ENCODE measurements around the gene TIMP2. TPM values are rescaled to one million over a fixed set of nuclear protein-coding genes. Genes with fewer than 3 reads are reported as not detected.

The TIMP2 gene
- total and polyA plus RNA-seq, 2 of the 13 experiments (the other 11 are each of a cell fraction or from before 2014, with no cell fraction given): 3.8 to 8.5 TPM

GRCh38 chr17:78885956-78886355 is 39.2 kb downstream of the TIMP2 start:
- ChIA-PET CTCF (ENCODE audit: low intra/inter-chr PET ratio, low total read pairs) (no interaction called here), POLR2A (interaction anchor here (3.1 kb wide), 1 partner anchor 20 kb away, joined by 18 read pairs; no protein-coding TSS in a partner anchor)
- Histone ChIP-seq H3K4me1 (ENCODE audit: insufficient read depth, low read length) (peaks cover 29% of the 10 kb centered on the region), H3K9ac (ENCODE audit: insufficient read depth, low read depth, low read length) (no peak overlapping the region), H3K4me2 (ENCODE audit: low read depth, low read length) (no peak overlapping the region), H3K9me3 (ENCODE audit: low read length) (no peaks in the 10 kb centered on the region), H3K27me3 (ENCODE audit: control insufficient read depth in 1 of 2, insufficient read depth in 2 of 2, low read length in 2 of 2) (no peaks in the 10 kb centered on the region), H3K27ac (ENCODE audit: extremely low read length, insufficient read depth, low read length) (no peak overlapping the region), H2AFZ (ENCODE audit: low read length) (no peak overlapping the region), H4K20me1 (ENCODE audit: insufficient read depth, low read length) (no peaks in the 10 kb centered on the region), H3K79me2 (ENCODE audit: insufficient read depth, low read length) (no peaks in the 10 kb centered on the region), H3K4me3 (replicated peaks in 1 of 3; ENCODE audit: insufficient read depth in 1 of 3, low read depth in 2 of 3, low read length in 3 of 3) (no peak overlapping the region), H3K36me3 (replicated peaks in 1 of 2; ENCODE audit: control insufficient read depth in 1 of 2, insufficient read depth in 2 of 2, low read length in 2 of 2) (no peaks in the 10 kb centered on the region)
- FAIRE-seq (no peak), DNase-seq (ENCODE audit: low spot score) (no peak), ATAC-seq (no peak)
- BruUV-seq (replicated peaks): no TSS peak
- no peak for TF ChIP-seq HDAC1 (CRISPR knock-in tag; IDR thresholded peaks at IDR 0.05)
- TF ChIP-seq ZNF260 (CRISPR knock-in tag; IDR thresholded peaks at IDR 0.05; ENCODE audit: borderline replicate concordance, low read depth): no peak
- TF ChIP-seq MLLT10 (CRISPR knock-in tag; IDR thresholded peaks at IDR 0.05): no peak
- TF ChIP-seq TFDP1 (CRISPR knock-in tag; IDR thresholded peaks at IDR 0.05; ENCODE audit: borderline replicate concordance): no peak
- no peak for TF ChIP-seq ZNF407 (CRISPR knock-in tag; IDR thresholded peaks at IDR 0.05; ENCODE audit: not compliant biosample characterization)
- TF ChIP-seq POLR2G (IDR thresholded peaks at IDR 0.05; ENCODE audit: low read depth, low read length): no peak
- no peak for TF ChIP-seq AHR (CRISPR knock-in tag; IDR thresholded peaks at IDR 0.05)
- TF ChIP-seq RXRA (CRISPR knock-in tag; IDR thresholded peaks at IDR 0.05): no peak
- TF ChIP-seq ARID2 (CRISPR knock-in tag; IDR thresholded peaks at IDR 0.05; ENCODE audit: borderline replicate concordance): no peak
- no peak for TF ChIP-seq ZNF83 (CRISPR knock-in tag; IDR thresholded peaks at IDR 0.05; ENCODE audit: borderline replicate concordance)
- 89% methylated on average over 8 of the region's 8 CpGs for WGBS (ENCODE audit: low lambda C conversion rate)
- intact Hi-C loops (cut with micrococcal nuclease; ENCODE audit: unreplicated experiment): no loop called here
- in situ Hi-C loops (cut with HindIII; ENCODE audit: extremely low pct_ligation_motif_present, low pct_unique_long_range_greater_than_20kb): no loop called here
